Head of caudate nucleus (tissue), 42 donors: ENCODE results near the gene CARD10.
A peak's percentile ranks its signal among the peaks of the same experiment; 100 is the strongest.

Experiments
- DNase-seq, 42 donors: peaks; one replicate each; pipeline versions ENCODE4 v3.0.0 to v3.0.0-alpha.2; 2020 to 2021; ENCODE audit warnings: mixed read lengths in 7 of 42
- intact Hi-C: fragments of 100-400 bp; cut with DNase I; formaldehyde crosslinking; loops from one replicate; pipeline ENCODE4 v1.15.0; 2022

The CARD10 gene

DNA sequence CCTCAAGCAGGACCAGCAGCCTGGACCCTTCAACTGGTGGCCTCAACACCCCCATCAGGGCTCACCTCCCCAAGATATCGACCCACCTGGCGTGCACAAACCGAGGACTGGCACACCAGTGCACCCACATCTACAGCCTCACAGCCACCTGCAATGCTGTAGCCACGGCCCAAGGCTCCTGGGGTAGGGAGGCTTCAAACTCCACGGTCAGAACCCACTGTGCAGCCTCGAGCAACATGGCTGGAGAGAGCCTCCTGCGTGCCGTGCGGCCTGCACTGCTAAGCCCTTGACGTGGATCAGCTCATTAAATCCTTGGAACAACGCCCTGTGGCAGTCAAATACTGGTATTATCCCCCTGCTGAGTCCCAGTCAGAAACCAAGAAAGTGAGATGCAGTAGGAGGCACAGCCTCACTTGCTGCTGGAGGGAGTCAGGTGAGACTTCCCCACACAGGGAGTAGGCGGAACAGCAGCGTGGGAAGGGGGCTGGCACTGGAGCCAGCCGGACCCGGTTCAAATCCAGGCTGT lies 4.6 kb downstream of the CARD10 start:
- intact Hi-C loops = no loop called here

GRCh38 chr22:37511395-37512104 lies 7.7 kb downstream of the CARD10 start:
- intact Hi-C loops = no loop called here
- DNase-seq = no peak

More for the DNA sequence above, 4.6 kb downstream of the CARD10 start:
- DNase-seq = no peak

DNA sequence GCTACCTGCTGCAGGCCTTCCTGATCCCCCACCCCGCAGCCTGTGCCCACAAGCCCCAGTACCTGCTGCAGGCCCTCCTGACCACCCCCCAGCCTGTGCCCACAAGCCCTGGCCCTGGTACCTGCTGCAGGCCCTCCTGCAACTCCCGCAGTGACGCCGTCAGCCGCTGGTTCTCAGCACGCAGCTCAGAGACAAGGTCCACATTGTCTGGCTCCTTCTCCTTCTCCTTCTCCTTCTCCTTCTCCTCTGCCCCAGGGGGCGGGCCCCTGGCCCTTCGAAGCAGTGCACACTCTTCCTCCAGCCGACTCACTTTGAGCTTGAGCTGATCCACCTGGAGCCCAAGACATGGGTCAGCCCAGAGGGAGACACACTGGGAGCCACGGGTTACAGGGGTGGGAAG lies 9.1 kb downstream of the CARD10 start:
- intact Hi-C loops = no loop called here

DNA sequence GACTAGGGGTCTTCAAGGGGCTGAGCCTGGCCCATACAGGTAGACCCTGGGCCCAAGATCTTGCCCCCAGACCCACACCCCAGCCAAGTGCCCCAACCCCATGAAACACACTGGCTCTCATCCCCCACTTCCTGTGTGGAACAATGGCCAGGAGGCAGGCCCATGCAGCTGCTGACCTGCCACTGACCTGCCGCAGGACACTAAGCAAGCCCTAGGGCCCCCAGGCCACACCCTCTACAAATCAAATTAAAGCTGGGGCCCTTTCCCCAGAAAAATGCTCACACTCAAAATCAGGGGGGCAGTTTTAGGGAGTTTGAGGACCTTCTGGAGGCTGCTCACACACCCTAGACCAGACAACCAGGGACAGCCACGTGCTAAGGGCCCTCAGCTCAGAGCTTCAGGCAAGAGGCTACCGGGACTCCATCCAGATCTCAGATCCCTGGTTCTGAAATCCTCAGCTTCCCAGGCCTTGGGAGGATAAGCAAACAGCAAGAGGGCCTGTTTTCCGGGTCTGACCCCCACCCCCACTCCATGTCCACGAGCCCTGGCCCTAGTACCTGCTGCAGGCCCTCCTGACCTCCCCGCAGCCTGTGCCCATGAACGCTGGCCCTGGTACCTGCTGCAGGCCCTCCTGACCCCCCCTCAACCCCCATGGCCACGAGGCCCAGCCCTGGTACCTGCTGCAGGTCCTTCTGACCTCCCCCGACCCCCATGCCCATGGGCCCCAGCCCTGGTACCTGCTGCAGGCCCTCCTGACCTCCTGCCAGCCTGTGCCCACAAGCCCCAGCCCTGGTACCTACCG lies 10.0 kb downstream of the CARD10 start:
- intact Hi-C loops = no loop called here
- DNase-seq = no peak

More for the DNA sequence above, 9.1 kb downstream of the CARD10 start:
- no peak for DNase-seq

GRCh38 chr22:37508431-37508992 lies 10.7 kb downstream of the CARD10 start:
- intact Hi-C loops = no loop called here
- DNase-seq = no peak

- intact Hi-C loops = no loop called here
- no peak for DNase-seq
These were observed 11.5 kb downstream of the CARD10 start for GRCh38 chr22:37507731-37508130.

DNA sequence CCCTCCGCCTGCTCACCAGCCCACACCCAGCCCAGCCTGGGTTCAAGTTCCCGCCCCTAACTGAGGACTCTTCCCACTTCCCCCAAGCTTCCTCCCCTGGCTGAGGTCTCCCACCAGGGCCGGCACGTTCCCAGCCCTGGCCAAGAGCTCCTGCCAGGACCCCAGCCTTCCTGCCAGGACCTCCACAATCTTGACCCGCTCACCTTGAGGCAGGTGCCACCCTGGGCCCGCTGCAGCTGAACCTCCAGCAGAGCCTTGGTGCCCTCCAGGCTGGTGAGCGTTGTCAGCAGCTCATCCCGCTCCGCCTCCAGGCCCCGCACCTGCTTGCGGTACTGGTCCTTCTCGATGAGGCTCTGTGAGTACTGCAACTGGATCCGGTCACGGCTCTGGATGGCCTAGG lies 13.2 kb downstream of the CARD10 start:
- no peak for DNase-seq
- intact Hi-C loops = no loop called here

- intact Hi-C loops = no loop called here
- DNase-seq = no peak
These were observed 13.7 kb downstream of the CARD10 start for GRCh38 chr22:37505565-37505964.

- no peak for DNase-seq
- intact Hi-C loops = no loop called here
These were observed 14.3 kb downstream of the CARD10 start for GRCh38 chr22:37504964-37505363.

DNA sequence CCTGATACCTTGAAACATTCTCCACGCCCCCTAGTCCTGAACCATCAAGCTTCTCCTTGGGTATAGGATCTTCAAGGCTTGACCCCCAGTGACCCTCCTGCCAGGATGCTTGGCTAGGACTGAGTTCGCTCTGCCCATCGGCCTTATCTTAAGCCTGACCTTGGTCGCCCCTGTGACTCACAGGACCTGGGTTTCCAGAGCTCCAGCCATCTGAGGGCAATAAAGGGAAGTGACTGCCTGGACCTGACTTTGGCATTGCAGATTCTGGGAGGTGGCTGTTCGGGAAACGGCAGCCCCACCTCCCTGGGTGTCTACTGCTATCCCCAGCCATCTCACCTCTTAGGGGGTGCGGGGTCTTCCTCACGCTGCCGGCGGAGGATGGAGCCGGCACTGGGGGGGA lies 15.4 kb downstream of the CARD10 start:
- intact Hi-C loops = no loop called here
- no peak for DNase-seq

GRCh38 chr22:37503183-37503683 lies 16.0 kb downstream of the CARD10 start:
- DNase-seq = no peak

GRCh38 chr22:37502342-37503182 lies 16.7 kb downstream of the CARD10 start:
- intact Hi-C loops = no loop called here
- peak in 2 of 42 donors; percentile 12 to 35 for DNase-seq

More at GRCh38 chr22:37503183-37503683, 16.0 kb downstream of the CARD10 start:
- intact Hi-C loops = no loop called here

DNA sequence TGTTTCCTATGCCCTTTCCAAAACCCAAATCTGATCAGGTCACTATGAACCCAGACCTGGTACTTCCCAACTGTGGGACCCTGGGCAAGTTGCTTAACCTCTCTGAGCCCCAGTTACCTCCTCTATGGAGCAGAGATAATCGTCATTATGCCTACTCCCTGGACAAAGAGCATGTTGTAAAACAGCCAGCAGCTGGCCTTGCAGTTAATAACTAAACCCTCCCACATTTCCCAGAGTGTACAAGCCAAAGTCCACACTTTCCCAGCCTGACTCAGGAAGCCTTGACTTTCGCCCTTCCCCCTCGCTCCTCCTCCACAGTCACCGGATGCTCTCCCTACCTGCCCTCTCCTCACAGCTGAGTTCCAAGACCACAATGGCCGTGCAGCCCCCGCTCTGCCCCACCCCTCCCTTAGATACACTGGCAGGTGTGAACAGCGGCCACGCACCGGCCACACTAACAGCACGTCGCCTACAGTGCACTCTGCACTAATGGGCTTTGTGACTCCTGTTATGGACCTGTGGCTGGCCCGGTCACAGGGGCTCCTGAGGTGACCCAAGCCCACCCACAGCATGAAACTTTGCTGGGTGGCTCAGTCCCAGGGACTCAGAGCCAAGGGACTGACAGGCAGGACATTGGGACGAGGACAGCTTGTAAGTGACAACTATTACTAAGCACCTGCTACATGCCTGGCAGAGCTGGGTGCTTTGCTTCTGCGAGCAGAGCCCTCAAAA lies 17.4 kb downstream of the CARD10 start:
- DNase-seq = no peak

DNA sequence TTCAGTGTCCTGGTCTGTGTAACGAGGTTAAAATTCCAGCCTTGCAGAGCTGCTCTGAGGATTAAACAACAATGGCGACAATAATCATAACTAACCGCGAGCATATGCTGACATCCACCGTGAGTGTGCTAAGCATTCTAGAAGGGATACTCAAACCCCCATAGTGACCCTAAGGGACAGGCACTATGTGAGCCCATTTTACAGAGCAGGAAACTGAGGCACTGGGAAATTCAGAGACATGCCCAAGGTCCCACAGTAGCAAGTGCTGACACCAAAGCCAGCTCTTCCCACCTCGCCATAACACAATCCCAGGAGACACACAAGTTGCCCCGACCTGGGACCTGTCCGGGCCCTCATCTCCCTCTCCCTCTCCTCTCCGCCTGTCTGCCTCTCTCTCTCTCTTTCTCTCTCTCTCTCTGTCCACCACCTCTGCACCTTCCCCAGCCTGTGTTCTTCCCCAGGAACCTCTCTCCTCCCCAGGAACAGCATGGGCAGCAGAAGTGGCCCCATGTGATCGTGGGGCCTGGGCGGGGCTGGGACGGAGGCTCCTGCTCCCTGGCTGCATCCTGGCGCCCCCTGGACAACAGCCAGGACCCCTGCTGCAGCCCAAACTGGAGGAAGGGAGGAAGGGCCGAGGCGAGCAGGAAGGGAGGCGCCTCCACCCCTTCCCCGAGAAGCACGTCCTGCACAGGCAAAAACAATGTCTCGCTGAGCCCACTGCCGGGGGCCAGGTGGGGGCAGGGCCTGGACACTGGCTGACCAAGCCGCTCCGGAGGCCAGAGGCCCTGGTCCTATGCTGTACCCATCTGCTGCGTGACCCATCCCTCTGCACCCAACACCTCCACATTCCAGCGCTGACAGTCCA lies 18.2 kb downstream of the CARD10 start:
- intact Hi-C loops = no loop called here
- DNase-seq = no peak

More for the DNA sequence above, 17.4 kb downstream of the CARD10 start:
- intact Hi-C loops = no loop called here

GRCh38 chr22:37499789-37500540 lies 19.2 kb downstream of the CARD10 start:
- intact Hi-C loops = no loop called here
- no peak for DNase-seq

- intact Hi-C loops = no loop called here
- DNase-seq = no peak
These were observed 20.0 kb downstream of the CARD10 start for GRCh38 chr22:37499027-37499707.
